ENCODE data around the gene SOAT1. TPM values are rescaled to one million over a fixed set of nuclear protein-coding genes. Genes with fewer than 3 reads are reported as not detected.
A peak's percentile ranks its signal among the peaks of the same experiment; 100 is the strongest.

SOAT1 gene
- total and polyA plus RNA-seq, 10 of the 15 experiments (the other 5 are each of a cell fraction or from before 2014, with no cell fraction given), result 8.6 to 68.5 (median 22.3) TPM

DNA sequence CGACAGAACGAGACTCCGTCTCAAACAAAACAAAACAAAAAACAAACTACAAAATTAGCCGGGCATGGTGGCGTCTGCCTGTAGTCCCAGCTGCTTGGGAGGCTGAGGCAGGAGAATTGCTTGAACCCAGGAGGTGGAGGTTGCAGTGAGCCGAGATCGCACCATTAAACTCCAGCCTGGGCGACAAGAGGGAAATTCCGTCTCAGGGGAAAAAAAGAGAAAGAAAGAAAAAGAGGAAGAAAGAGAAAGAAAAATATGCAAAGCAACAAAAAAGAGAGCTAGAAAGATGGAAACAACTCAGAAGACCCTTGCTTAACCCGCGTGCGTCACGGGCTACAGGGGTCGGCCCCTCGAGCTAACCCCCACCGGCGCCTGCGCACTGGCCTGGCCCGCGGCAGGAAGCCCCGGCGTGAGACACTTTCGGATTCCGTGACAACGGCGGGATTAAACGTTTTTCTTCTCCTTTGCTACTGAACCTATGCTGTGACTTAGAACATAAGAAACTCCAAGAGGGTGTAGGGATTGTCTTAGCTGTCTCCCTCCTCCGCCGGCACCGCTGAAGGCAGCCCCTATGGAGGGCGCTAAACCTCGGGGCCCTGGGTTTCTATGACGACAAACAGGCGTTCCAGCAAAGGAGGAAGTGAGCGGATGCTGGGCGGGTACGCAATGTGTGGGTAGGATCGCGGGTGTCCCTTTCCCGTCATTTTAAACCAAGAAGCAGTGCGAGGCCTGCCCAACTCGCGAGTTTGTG, 71.9 kb downstream of the SOAT1 start, which contains the start of gene AXDND1:
AXDND1 (plus strand) TSS at position 630 of the 751 bp plus-strand sequence. CDS start 539 bp downstream, outside the sequence.
- Histone ChIP-seq H3K4me2 (ENCODE audit: control insufficient read depth, insufficient read depth) (peak within 1 kb of the TSS; percentile 86), H2AFZ (ENCODE audit: control insufficient read depth, low read depth, low read length) (peak within 1 kb of the TSS; percentile 100), H3K36me3 (ENCODE audit: control insufficient read depth in 2 of 2, insufficient read depth in 2 of 2, low read length in 1 of 2) (no peaks in the 10 kb centered on the region), H3K27ac (ENCODE audit: control insufficient read depth, insufficient read depth) (peak within 1 kb of the TSS; percentile 97), H3K9me3 (replicated peaks; ENCODE audit: control insufficient read depth, insufficient read depth, low read length) (no peaks in the 10 kb centered on the region), H3K4me3 (peak within 1 kb of the TSS; percentile 79), H3K4me1 (ENCODE audit: control insufficient read depth, insufficient read depth, low read length) (no peaks in the 10 kb centered on the region; the same call in 1 of the 2 replicates), H3K79me2 (ENCODE audit: control insufficient read depth, insufficient read depth, low read length) (no peaks in the 10 kb centered on the region), H3K27me3 (replicated peaks in 1 of 2; ENCODE audit: control insufficient read depth in 2 of 2, insufficient read depth in 2 of 2, low read length in 1 of 2) (0 out of 4 replicates have a peak, but pooled peaks cover 0 to 2% of the 10 kb centered on the region in 2 experiments), H4K20me1 (ENCODE audit: control insufficient read depth, insufficient read depth) (no peaks in the 10 kb centered on the region), H3K9ac (ENCODE audit: control insufficient read depth, insufficient read depth, low read length) (peak within 1 kb of the TSS; percentile 91)
- ChIA-PET CTCF (interaction anchor here (0.6 to 7.6 kb wide), 14 partner anchors 9 to 479 kb away, joined by 3 to 87 read pairs (median 3); partner anchors contain the start of genes SOAT1 and TOR3A), POLR2A (interaction anchor here (0.6 to 1.2 kb wide), 6 partner anchors 40 to 285 kb away, joined by 3 to 8 read pairs (median 4); partner anchors contain the start of gene SOAT1), RAD21 (ENCODE audit: unreplicated experiment) (interaction anchor here (1.4 to 2.4 kb wide), 2 partner anchors 71 to 282 kb away, joined by 4 to 18 read pairs; partner anchors contain the start of gene SOAT1), SMC1A (ENCODE audit: uncharacterized antibody, unreplicated experiment) (interaction anchor here (0.8 to 2.0 kb wide), 11 partner anchors 11 to 360 kb away, joined by 3 to 12 read pairs (median 4); partner anchors contain the start of gene TOR3A)
- ATAC-seq (peak; percentile 96), DNase-seq (ENCODE audit: low read depth, low spot score) (peak; percentile 70), FAIRE-seq (peak; percentile 69)
- under 1% methylated on average over 43 of the region's 43 CpGs for WGBS (ENCODE audit: insufficient coverage, insufficient replicate concordance, low lambda C conversion rate, missing lambda C conversion rate)
- intact Hi-C loops (cut with micrococcal nuclease; ENCODE audit: unreplicated experiment) (loop anchor here (1.0 to 5.0 kb wide), 5 partner anchors 72 to 823 kb away; partner anchors contain the start of genes FAM20B, SOAT1 and TOR3A), in situ Hi-C loops (cut with MboI) (loop anchor here (5.0 to 25.0 kb wide), 4 partner anchors 243 to 833 kb away; partner anchors contain the start of gene TOR3A)
- BruUV-seq (replicated peaks), result TSS peak; percentile 99
- TF ChIP-seq ZNF274 (IDR thresholded peaks at IDR 0.05; ENCODE audit: insufficient read depth, insufficient read length) (no peak), ZZZ3 (IDR thresholded peaks at IDR 0.05; ENCODE audit: control insufficient read depth, insufficient read length, low read depth) (no peak), POLR2A (IDR thresholded peaks at IDR 0.05; ENCODE audit: low read depth, low read length) (peak; percentile 67), SP1 (IDR thresholded peaks at IDR 0.05; ENCODE audit: low read depth, low read length) (no peak), POLR2AphosphoS5 (IDR thresholded peaks at IDR 0.05; ENCODE audit: low read length) (peak; percentile 75), ZNF622 (IDR thresholded peaks at IDR 0.05) (no peak), CREM (IDR thresholded peaks at IDR 0.05; ENCODE audit: low read depth) (peak; percentile 85), TCF7 (IDR thresholded peaks at IDR 0.05; ENCODE audit: borderline replicate concordance) (no peak), IRF4 (IDR thresholded peaks at IDR 0.05; ENCODE audit: low read depth, low read length) (no peak), NFYB (IDR thresholded peaks at IDR 0.05; ENCODE audit: insufficient read depth, low read depth, low read length) (no peak), NBN (IDR thresholded peaks at IDR 0.05) (peak; percentile 90), ASH2L (IDR thresholded peaks at IDR 0.05; ENCODE audit: borderline replicate concordance, low read depth) (no peak; the same call in 1 of the 2 replicates), PAX5 (IDR thresholded peaks at IDR 0.05; ENCODE audit: borderline replicate concordance, low read depth, low read length) (no peak; the same call in 1 of the 2 replicates), DPF2 (IDR thresholded peaks at IDR 0.05) (0 out of 2 replicates have a peak, but pooled peaks have one; percentile 38), ZBTB33 (IDR thresholded peaks at IDR 0.05) (no peak), SREBF2 (IDR thresholded peaks at IDR 0.05; ENCODE audit: low read length) (no peak), CHD4 (IDR thresholded peaks at IDR 0.05) (no peak), NR2C2 (IDR thresholded peaks at IDR 0.05; ENCODE audit: borderline replicate concordance, control insufficient read depth, insufficient read length, low read depth) (no peak)
- TF ChIP-seq, protein P1, sequence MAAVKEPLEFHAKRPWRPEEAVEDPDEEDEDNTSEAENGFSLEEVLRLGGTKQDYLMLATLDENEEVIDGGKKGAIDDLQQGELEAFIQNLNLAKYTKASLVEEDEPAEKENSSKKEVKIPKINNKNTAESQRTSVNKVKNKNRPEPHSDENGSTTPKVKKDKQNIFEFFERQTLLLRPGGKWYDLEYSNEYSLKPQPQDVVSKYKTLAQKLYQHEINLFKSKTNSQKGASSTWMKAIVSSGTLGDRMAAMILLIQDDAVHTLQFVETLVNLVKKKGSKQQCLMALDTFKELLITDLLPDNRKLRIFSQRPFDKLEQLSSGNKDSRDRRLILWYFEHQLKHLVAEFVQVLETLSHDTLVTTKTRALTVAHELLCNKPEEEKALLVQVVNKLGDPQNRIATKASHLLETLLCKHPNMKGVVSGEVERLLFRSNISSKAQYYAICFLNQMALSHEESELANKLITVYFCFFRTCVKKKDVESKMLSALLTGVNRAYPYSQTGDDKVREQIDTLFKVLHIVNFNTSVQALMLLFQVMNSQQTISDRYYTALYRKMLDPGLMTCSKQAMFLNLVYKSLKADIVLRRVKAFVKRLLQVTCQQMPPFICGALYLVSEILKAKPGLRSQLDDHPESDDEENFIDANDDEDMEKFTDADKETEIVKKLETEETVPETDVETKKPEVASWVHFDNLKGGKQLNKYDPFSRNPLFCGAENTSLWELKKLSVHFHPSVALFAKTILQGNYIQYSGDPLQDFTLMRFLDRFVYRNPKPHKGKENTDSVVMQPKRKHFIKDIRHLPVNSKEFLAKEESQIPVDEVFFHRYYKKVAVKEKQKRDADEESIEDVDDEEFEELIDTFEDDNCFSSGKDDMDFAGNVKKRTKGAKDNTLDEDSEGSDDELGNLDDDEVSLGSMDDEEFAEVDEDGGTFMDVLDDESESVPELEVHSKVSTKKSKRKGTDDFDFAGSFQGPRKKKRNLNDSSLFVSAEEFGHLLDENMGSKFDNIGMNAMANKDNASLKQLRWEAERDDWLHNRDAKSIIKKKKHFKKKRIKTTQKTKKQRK (IDR thresholded peaks at IDR 0.05; ENCODE audit: low read depth, low read length), result no peak
